ENCODE measurements around the gene CAPSL. TPM values are rescaled to one million over a fixed set of nuclear protein-coding genes. Genes with fewer than 3 reads are reported as not detected.

Gene CAPSL
- total RNA-seq (2011; cell fraction: chromatin; rRNA removed; ENCODE audit: low replicate concordance): not detected in 2 replicates
- not detected in 2 replicates for total RNA-seq (2011; cell fraction: nucleolus; rRNA removed)
- not detected in 2 replicates for total RNA-seq (2011; cell fraction: nucleoplasm; rRNA removed)
- total RNA-seq (2014; rRNA removed) (not detected in 2 replicates), total RNA-seq (2014; rRNA removed; fragmentation: Illumina TruSeq; extraction: Trizol) (not detected in 2 replicates), total RNA-seq (2015; rRNA removed; fragmentation: Illumina TruSeq; extraction: Trizol) (not detected in 2 replicates), total RNA-seq (2021) (not detected in 2 replicates), polyA plus RNA-seq (2011; rRNA removed) (not detected in 2 replicates), polyA plus RNA-seq (2014; fragmentation: Illumina TruSeq; extraction: Trizol) (not detected in 2 replicates), polyA plus RNA-seq (2014; fragmentation: Nextera tagmentation; extraction: Ambion mirVana) (not detected), polyA plus RNA-seq (2014; rRNA removed) (not detected in 2 replicates), polyA minus RNA-seq (2011; rRNA and poly(A)+ RNA removed) (not detected in 2 replicates), Bru-seq, nascent RNA (not detected), BruChase-seq, experiment 1, labeled RNA remaining after a 2-hour chase (not detected), BruChase-seq, experiment 2, labeled RNA remaining after a 6-hour chase (not detected)
- polyA plus RNA-seq (2011; cell fraction: cytosol; rRNA removed): not detected in 2 replicates
- not detected in 2 replicates for polyA plus RNA-seq (2011; cell fraction: nucleus; rRNA removed)
- polyA plus RNA-seq (2012): not detected in 2 replicates
- not detected in 2 replicates for polyA minus RNA-seq (2011; cell fraction: cytosol; rRNA and poly(A)+ RNA removed)
- not detected in 2 replicates for polyA minus RNA-seq (2011; cell fraction: nucleus; rRNA and poly(A)+ RNA removed)
- long read RNA-seq, experiment 1: 0 reads
- long read RNA-seq, experiment 2: 0 reads
- long read RNA-seq, experiment 3: 0 reads

- Histone ChIP-seq H3K4me3 (no peak within 1 kb of the TSS), H2AFZ (ENCODE audit: low read depth, low read length) (no peak within 1 kb of the TSS), H3K36me3 (ENCODE audit: control insufficient read depth, insufficient read depth, low read length) (no peaks in the 10 kb centered on the region), H3K9ac (ENCODE audit: insufficient read depth in 1 of 2, low read depth in 2 of 2, low read length in 2 of 2) (no peak within 1 kb of the TSS), H3K27ac (ENCODE audit: extremely low read depth, low read depth, low read length) (no peak within 1 kb of the TSS), H4K20me1 (replicated peaks; ENCODE audit: control insufficient read depth, insufficient read depth, low read length) (no peaks in the 10 kb centered on the region), H3K4me1 (replicated peaks in 1 of 2; ENCODE audit: control insufficient read depth in 2 of 2, insufficient read depth in 2 of 2, low read length in 2 of 2) (no peaks in the 10 kb centered on the region), H3K79me2 (ENCODE audit: control insufficient read depth, insufficient read depth, low read length) (no peaks in the 10 kb centered on the region), H3K27me3 (ENCODE audit: control insufficient read depth in 2 of 2, insufficient read depth in 2 of 2, low read length in 2 of 2) (no peaks in the 10 kb centered on the region), H3K9me3 (replicated peaks; ENCODE audit: control insufficient read depth, insufficient read depth, low read depth, low read length) (no peaks in the 10 kb centered on the region), H3K4me2 (ENCODE audit: insufficient read depth, low read length) (no peak within 1 kb of the TSS), H3K9me1 (ENCODE audit: control insufficient read depth, insufficient read depth, low read length) (no peaks in the 10 kb centered on the region)
- no peak for FAIRE-seq
- TF ChIP-seq PKNOX1 (IDR thresholded peaks at IDR 0.05): peak; percentile 92
- TF ChIP-seq SRSF9 (IDR thresholded peaks at IDR 0.05; ENCODE audit: borderline replicate concordance, low read depth, low read length): no peak
- no peak for TF ChIP-seq PBX2 (CRISPR knock-in tag; IDR thresholded peaks at IDR 0.05; ENCODE audit: low read depth)
- peak; percentile 61 for TF ChIP-seq PBX2 (tag; conservative IDR thresholded peaks at IDR 0.05; ENCODE audit: low read depth)
- peak; percentile 8 for TF ChIP-seq NFYB (IDR thresholded peaks at IDR 0.05; ENCODE audit: extremely low read depth, insufficient read length)
- no peak for TF ChIP-seq BRF2 (IDR thresholded peaks at IDR 0.05; ENCODE audit: borderline replicate concordance, insufficient read depth, insufficient read length)
- peak; percentile 39 for TF ChIP-seq RFX1 (IDR thresholded peaks at IDR 0.05)
- ChIA-PET CTCF (ENCODE audit: low intra/inter-chr PET ratio) (no interaction called here), POLR2A (no interaction called here)
- intact Hi-C loops (cut with micrococcal nuclease) (no loop called here), in situ Hi-C loops (cut with MboI) (no loop called here)
- DNase-seq (ENCODE audit: extremely low read depth in 1 of 4, low spot score in 3 of 4): peak in 2 of 4 experiments; percentile 27 to 33
- BruUV-seq (replicated peaks): no TSS peak
- WGBS (ENCODE audit: insufficient coverage, low coverage, missing lambda C conversion rate): 0% methylated on average over 2 of the region's 2 CpGs
- ATAC-seq: peak; percentile 56; the same call in 2 of the 3 replicates
Observed at GRCh38 chr5:35938568-35939227, at the start of gene CAPSL. Gene CAPSL (minus strand): TSS chr5:35938622. CDS start chr5:35921120, 17,502 bp downstream.
